HG03045 (cell line): Measurements from ENCODE around the gene CDR2.
"Not testable (repeated sequence)": the region's sequence is repeated elsewhere in the genome, so short reads cannot be mapped to it uniquely, and the experiment has no call there.

Experiments
- ATAC-seq: cut with Tn5 transposase; IDR thresholded peaks from one replicate; pipeline ENCODE4 v1.9.1; 2021; ENCODE audit warnings: mild to moderate bottlenecking, moderate library complexity; ENCODE audit not compliant: unreplicated experiment

CDR2 gene

GRCh38 chr16:22379656-22380055 is 5.2 kb upstream of the CDR2 start:
- no peak for ATAC-seq

- ATAC-seq: no peak
These were observed 1.7 kb upstream of the CDR2 start for GRCh38 chr16:22375963-22376640.

DNA sequence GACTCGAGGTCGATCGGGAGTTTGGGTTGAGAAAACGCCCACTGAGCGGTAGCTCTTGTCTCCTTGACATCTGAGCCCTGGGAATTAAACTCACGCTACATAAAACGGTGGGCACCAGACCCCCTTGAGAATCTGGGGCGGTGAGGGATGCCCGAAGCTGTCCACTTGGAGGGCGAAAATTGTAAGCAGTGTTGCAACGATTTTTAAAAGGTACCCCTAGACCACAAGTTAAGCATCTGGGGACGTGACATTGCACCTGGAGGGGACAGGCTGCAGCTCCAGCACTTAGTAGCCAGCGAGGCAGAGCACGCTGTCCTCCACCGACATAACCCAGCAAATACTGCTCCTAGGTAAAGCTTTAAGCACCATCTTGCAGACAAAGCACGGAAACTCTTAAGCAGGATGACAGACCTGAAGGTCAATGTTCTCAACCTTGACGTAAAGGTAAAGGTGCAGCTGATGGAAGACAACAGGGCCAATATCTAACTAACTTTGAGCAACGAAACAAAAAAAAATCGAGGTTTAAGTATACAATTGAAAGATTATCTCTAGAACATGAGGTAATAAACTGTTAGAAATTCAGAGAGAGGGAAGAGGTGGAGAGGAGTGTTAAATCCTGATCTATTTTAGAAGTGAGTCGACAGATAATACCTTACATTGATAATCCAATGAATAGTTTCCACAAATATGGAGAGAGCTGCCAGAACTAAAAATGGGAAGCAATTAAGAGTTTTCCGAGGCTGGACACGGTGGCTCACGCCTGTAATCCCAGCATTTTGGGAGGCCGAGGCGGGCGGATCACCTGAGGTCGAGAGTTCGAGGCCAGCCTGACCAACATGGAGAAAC is 921 bp upstream of the CDR2 start:
- no peak for ATAC-seq

DNA sequence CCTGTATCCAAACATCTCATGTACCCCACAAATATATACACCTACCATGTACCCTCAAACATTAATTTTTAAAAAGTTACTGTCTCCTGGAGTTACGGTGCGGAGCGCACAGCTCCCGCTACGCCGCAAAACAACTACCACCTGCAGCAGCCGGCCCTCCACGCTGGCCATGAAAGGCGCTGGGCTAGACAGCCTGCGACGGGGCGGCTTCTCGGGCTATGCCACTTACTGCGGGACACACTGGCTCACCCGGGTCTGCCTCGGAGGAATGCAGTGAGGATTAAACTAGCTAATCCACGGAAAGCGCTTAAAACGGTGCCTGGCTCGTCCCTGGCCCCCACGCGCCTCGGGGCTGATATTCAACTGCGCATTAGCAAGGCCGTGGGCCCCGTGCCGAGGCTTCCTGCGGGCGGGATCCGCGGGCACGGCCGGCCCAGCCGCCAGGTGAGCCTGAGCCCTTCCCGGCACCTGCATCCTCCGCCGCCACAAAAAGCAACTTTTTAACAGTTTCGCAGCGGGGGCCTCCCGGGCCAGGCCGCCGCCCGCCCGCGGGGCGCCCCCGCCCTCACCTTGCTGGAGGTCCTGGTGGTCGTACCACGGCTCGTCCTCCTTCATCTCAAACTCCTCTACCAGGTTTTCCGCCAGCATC is 633 bp downstream of the CDR2 start:
- ATAC-seq: peak; percentile 24

GRCh38 chr16:22372882-22373661 is 1.3 kb downstream of the CDR2 start:
- ATAC-seq: no peak

GRCh38 chr16:22370038-22370820 is 4.2 kb downstream of the CDR2 start:
- no peak for ATAC-seq

GRCh38 chr16:22369221-22369811 is 5.1 kb downstream of the CDR2 start:
- no peak for ATAC-seq

- not testable (repeated sequence) for ATAC-seq
These were observed 6.1 kb downstream of the CDR2 start for GRCh38 chr16:22368200-22368826.

DNA sequence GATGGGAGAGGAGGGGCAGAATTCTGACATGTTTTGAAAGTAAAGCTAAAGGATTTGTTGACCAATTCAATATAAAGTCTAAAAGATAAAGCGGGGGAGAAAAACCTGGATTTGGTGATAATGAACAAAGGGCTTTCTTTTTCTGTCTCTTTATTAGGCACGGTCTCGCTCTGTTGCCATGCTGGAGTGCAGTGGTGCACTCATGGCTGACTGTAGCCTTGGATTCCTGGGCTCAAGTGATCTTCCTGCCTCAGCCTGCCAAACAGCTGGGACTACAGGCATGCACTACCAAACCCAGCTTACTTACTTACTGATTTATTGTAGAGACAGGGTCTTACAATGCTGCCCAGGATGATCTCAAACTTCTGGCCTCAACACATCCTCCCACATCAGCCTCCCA is 7.5 kb downstream of the CDR2 start:
- ATAC-seq: no peak

GRCh38 chr16:22366371-22366770 is 8.0 kb downstream of the CDR2 start:
- no peak for ATAC-seq

- ATAC-seq: no peak
These were observed 10.2 kb downstream of the CDR2 start for GRCh38 chr16:22364241-22364640.

- ATAC-seq: no peak
These were observed 13.3 kb downstream of the CDR2 start for GRCh38 chr16:22360963-22361659.

- no peak for ATAC-seq
These were observed 14.7 kb downstream of the CDR2 start for GRCh38 chr16:22359679-22360078.

DNA sequence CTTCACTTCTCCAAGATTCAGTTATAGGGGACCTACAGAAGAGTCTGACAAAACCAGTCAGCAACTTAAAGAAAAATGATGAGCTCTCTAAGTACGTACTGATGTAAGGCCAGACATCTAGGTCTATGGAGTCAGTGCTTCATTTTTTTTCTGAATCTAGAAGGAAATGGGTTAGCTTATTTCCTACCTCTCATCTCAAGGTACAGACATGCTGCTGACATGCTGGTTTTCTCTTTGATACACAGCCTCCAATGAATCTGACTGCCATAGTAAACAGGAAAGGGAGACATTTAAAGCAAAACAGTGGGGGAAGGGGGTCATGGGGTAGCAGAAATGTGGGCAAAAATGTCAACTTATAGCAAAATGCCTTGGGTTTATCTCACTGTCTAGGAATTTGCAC is 16.4 kb downstream of the CDR2 start:
- ATAC-seq: no peak

GRCh38 chr16:22357635-22357971 is 16.8 kb downstream of the CDR2 start:
- ATAC-seq: peak; percentile 42

GRCh38 chr16:22356930-22357634 is 17.3 kb downstream of the CDR2 start:
- peak; percentile 21 for ATAC-seq

DNA sequence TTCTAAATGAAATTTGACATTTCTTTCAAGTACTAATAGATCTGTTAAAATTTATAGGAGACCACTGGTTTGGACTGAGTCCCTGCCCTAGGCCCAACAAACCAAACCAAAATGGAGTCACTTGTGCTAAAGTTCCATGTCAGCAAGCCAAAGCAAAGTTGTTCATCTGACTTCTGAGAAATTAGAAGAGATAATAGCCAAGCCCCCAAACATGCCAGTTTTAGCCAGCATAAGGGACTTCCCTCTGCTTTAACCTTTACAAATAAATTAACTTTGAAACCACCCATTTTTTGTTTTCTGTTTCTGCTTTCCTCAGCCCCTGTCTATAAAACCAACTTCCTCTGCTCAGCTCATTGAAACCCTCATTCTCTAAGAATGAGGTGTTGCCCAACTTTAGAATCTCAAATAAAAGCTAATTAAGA is 18.9 kb downstream of the CDR2 start:
- ATAC-seq: no peak

DNA sequence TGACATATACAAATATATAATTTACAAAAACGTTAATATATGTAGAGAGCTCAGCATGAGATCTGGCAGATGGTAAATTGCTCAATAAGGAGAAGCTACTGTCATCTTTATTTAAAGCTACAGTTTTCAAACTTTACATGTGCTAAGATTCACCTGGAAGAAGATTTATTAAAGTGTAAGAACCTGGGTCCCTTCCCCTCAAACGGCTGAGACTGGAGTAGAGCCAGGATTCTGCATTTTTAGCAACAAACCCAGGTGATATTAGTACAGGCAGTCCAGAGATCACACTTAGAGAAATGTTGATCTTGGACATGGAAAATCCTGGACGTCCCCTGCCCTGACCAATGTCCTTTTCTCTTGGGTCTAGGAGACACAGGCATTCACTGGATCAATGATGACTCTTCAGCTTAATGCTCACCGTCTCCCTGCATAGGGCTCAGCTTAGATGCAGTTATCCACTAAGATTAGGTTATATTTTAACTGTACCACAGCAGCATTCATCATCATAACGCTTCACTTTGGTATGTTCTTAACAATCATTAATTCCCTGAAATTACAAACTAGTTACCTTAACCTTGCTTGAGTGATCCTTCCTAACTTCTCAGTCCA is 20.4 kb downstream of the CDR2 start:
- no peak for ATAC-seq
